MM.1S (cell line): ENCODE data around the gene COPG2.

ENCODE experiments used
- DNase-seq: peaks from one replicate; pipeline ENCODE4 v3.0.0-alpha.2; 2015
- H2AFZ ChIP-seq: fragments of 300-600 bp; sonication (generic); 2 replicates; pipeline ENCODE4 v1.6.0; 2016; ENCODE audit warnings: antibody characterized with exemption, low read length
- H3F3A ChIP-seq: fragments of 300-600 bp; sonication (generic); 2 replicates; pipeline ENCODE4 v1.6.1; 2016; ENCODE audit warnings: mild to moderate bottlenecking, antibody characterized with exemption, low read length, moderate library complexity, mixed read lengths; ENCODE audit not compliant: insufficient read depth
- H3K27ac ChIP-seq: fragments of 300-600 bp; sonication (generic); 2 replicates; pipeline ENCODE4 v1.5.1; 2016; ENCODE audit warnings: mild to moderate bottlenecking, low read length
- H3K27me3 ChIP-seq: fragments of 300-600 bp; sonication (generic); replicated peaks from 2 replicates; pipeline ENCODE4 v1.6.0; 2016; ENCODE audit warnings: low read length; ENCODE audit not compliant: insufficient read depth
- H3K36me3 ChIP-seq: fragments of 300-600 bp; sonication (generic); replicated peaks from 2 replicates; pipeline ENCODE4 v1.6.1; 2016; ENCODE audit warnings: mild to moderate bottlenecking, low read length, mixed read lengths; ENCODE audit not compliant: insufficient read depth
- H3K4me1 ChIP-seq: fragments of 300-600 bp; sonication (generic); 2 replicates; pipeline ENCODE4 v1.6.1; 2016; ENCODE audit warnings: low read length, mixed read lengths
- H3K4me2 ChIP-seq: fragments of 300-600 bp; sonication (generic); 2 replicates; pipeline ENCODE4 v1.6.0; 2016; ENCODE audit warnings: low read depth, low read length
- H3K4me3 ChIP-seq: fragments of 300-600 bp; sonication (generic); 2 replicates; pipeline ENCODE4 v1.5.1; 2016; ENCODE audit warnings: low read length, mixed read lengths
- H3K79me2 ChIP-seq: fragments of 300-600 bp; sonication (generic); 2 replicates; pipeline ENCODE4 v1.6.1; 2016; ENCODE audit warnings: mixed run types, low read length, mixed read lengths
- H3K9ac ChIP-seq: fragments of 300-600 bp; sonication (generic); 2 replicates; pipeline ENCODE4 v1.6.1; 2016; ENCODE audit warnings: low read length, mixed read lengths
- H3K9me2 ChIP-seq: fragments of 300-600 bp; sonication (generic); replicated peaks from 2 replicates; pipeline ENCODE4 v1.6.1; 2016; ENCODE audit warnings: mild to moderate bottlenecking, low read length, mixed read lengths; ENCODE audit not compliant: insufficient read depth
- H3K9me3 ChIP-seq: fragments of 300-600 bp; sonication (generic); replicated peaks from 2 replicates; pipeline ENCODE4 v1.6.1; 2016; ENCODE audit warnings: mild to moderate bottlenecking, low read length, mixed read lengths; ENCODE audit not compliant: insufficient read depth
- H4K20me1 ChIP-seq: fragments of 300-600 bp; sonication (generic); 2 replicates; pipeline ENCODE4 v1.6.1; 2016; ENCODE audit warnings: mild to moderate bottlenecking, low read length, moderate library complexity, mixed read lengths; ENCODE audit not compliant: insufficient read depth
- EZH2 ChIP-seq: fragments of 300-600 bp; sonication (generic); optimal IDR thresholded peaks from 2 replicates; pipeline ENCODE3; 2017; ENCODE audit warnings: low read depth, mild to moderate bottlenecking, antibody characterized with exemption, low read length, mixed read lengths
- EZH2phosphoT487 ChIP-seq: fragments of 300-600 bp; sonication (generic); IDR thresholded peaks from 2 replicates; pipeline ENCODE4 v1.6.1; 2018; ENCODE audit warnings: antibody characterized with exemption, low read length
- TF ChIP-seq, protein P1 (sequence below): fragments of 300-600 bp; sonication (generic); IDR thresholded peaks from 2 replicates; pipeline ENCODE4 v1.5.1; 2016; ENCODE audit warnings: antibody characterized with exemption, low read length, mixed read lengths

COPG2 gene

DNA sequence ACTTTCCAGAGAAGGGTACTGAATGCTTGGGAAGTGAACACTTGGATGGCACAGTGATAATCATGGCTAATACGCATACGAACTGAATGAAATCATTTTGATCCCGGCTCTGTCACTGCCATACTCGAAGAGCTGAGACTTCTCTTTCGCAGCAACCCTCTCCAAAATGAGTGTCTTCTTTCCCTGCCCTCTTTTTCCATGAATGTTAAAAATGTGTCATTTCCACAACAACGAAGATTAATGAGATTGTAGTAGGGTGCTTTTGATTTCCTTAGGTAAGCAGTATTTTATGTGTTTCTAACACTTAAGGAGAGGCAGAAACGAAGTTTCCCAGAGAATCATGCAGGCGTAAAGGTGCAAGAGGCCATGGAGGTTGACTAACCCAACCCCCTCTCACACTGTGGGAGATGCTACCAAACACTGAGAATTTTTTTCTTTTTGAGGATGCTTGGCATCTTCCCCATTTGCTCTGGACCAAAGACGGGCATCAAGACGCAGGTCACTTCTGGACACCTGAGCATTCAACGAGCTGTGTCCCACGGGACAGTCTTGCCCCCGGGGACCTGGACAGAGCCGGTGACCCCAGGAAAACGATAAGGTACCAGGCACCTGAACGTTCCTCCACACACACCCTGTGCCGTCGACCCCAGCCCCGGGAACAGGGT, 823 bp downstream of the COPG2 start:
- no peaks in the 10 kb centered on the region for H3K36me3 ChIP-seq
- H3K9me2 ChIP-seq: no peaks in the 10 kb centered on the region
- TF ChIP-seq EZH2phosphoT487 (no peak), EZH2 (no peak)
- TF ChIP-seq, protein P1, sequence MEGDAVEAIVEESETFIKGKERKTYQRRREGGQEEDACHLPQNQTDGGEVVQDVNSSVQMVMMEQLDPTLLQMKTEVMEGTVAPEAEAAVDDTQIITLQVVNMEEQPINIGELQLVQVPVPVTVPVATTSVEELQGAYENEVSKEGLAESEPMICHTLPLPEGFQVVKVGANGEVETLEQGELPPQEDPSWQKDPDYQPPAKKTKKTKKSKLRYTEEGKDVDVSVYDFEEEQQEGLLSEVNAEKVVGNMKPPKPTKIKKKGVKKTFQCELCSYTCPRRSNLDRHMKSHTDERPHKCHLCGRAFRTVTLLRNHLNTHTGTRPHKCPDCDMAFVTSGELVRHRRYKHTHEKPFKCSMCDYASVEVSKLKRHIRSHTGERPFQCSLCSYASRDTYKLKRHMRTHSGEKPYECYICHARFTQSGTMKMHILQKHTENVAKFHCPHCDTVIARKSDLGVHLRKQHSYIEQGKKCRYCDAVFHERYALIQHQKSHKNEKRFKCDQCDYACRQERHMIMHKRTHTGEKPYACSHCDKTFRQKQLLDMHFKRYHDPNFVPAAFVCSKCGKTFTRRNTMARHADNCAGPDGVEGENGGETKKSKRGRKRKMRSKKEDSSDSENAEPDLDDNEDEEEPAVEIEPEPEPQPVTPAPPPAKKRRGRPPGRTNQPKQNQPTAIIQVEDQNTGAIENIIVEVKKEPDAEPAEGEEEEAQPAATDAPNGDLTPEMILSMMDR: no peak
- H3K9ac ChIP-seq: peak overlapping the region; percentile 62
- H3K4me1 ChIP-seq: peaks cover 13% of the 10 kb centered on the region
- no peaks in the 10 kb centered on the region for H3K27me3 ChIP-seq
- peak; percentile 12 for DNase-seq
- H3K4me2 ChIP-seq: peak overlapping the region; percentile 97
- no peaks in the 10 kb centered on the region for H3K9me3 ChIP-seq
- peak overlapping the region; percentile 89 for H3K4me3 ChIP-seq
- no peaks in the 10 kb centered on the region for H4K20me1 ChIP-seq
- no peaks in the 10 kb centered on the region for H3K79me2 ChIP-seq
- H2AFZ ChIP-seq: peak overlapping the region; percentile 97
- peaks cover 3% of the 10 kb centered on the region; the same call in 1 of the 2 replicates for H3F3A ChIP-seq
- no peak overlapping the region for H3K27ac ChIP-seq

DNA sequence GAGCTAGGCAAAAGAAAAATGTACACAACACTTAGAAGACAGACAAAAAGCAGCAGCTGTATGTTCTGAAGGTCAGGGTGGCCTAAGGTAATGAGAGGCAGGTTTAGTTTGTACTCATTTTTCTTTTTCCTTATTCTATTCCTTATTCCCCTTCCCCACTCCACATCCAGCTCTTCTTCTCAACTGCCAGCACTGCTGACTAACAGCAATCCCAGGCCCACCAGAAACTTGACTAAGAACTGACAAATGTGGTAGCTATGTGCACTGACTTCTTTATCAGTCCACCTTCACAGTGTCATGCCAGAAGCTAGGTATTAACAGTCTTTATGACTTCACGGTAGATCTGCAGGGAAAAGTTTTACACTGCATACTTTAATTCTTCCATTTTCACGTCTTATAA, 6.1 kb downstream of the COPG2 start:
- TF ChIP-seq EZH2 (no peak), EZH2phosphoT487 (no peak)
- TF ChIP-seq, protein P1: no peak
- H3K9me2 ChIP-seq: no peaks in the 10 kb centered on the region
- H3K4me1 ChIP-seq: peaks cover 2% of the 10 kb centered on the region; the same call in 1 of the 2 replicates
- no peak overlapping the region for H3K9ac ChIP-seq
- DNase-seq: no peak
- no peaks in the 10 kb centered on the region for H3K27me3 ChIP-seq
- no peak overlapping the region for H2AFZ ChIP-seq
- no peak overlapping the region for H3K27ac ChIP-seq
- H3K79me2 ChIP-seq: no peaks in the 10 kb centered on the region
- H4K20me1 ChIP-seq: no peaks in the 10 kb centered on the region
- H3K4me3 ChIP-seq: no peak overlapping the region
- H3K4me2 ChIP-seq: no peak overlapping the region
- no peaks in the 10 kb centered on the region for H3K36me3 ChIP-seq
- H3K9me3 ChIP-seq: no peaks in the 10 kb centered on the region
- peaks cover 3% of the 10 kb centered on the region; the same call in 1 of the 2 replicates for H3F3A ChIP-seq

DNA sequence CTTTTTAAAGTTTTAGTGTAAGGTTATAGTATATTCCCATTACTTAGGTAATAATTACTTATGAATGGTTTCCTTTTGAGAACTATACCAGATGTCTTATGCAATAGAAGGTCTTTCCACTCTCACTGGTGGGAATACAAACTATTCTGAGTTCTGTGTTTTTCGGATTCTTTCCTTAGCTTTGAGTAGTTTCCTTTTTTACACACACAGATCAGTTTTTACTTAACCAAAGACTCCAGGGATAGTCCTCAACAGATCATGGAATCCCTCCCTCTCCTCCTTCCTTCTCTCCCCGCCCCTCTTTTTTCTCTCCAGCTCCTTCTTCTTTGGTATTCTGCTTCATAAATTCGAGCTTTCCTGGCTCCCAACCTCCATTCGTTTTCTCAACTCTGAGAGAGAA, 13.3 kb downstream of the COPG2 start:
- no peaks in the 10 kb centered on the region for H3K79me2 ChIP-seq
- no peaks in the 10 kb centered on the region for H3K9me3 ChIP-seq
- H3K4me1 ChIP-seq: no peaks in the 10 kb centered on the region
- H4K20me1 ChIP-seq: no peaks in the 10 kb centered on the region
- no peaks in the 10 kb centered on the region for H3K9me2 ChIP-seq
- H3K9ac ChIP-seq: no peak overlapping the region
- DNase-seq: no peak
- TF ChIP-seq EZH2 (no peak), EZH2phosphoT487 (no peak)
- TF ChIP-seq, protein P1: no peak
- no peaks in the 10 kb centered on the region for H3F3A ChIP-seq
- no peak overlapping the region for H3K4me2 ChIP-seq
- no peak overlapping the region for H2AFZ ChIP-seq
- H3K4me3 ChIP-seq: no peak overlapping the region
- H3K27me3 ChIP-seq: no peaks in the 10 kb centered on the region
- no peak overlapping the region for H3K27ac ChIP-seq
- no peaks in the 10 kb centered on the region for H3K36me3 ChIP-seq
